H1 (cell line): ENCODE results near the gene TRIM65. TPM values are rescaled to one million over a fixed set of nuclear protein-coding genes. Genes with fewer than 3 reads are reported as not detected.

ENCODE experiments used
- BACH1 ChIP-seq: IDR thresholded peaks from 2 replicates; pipeline ENCODE4 v1.6.1; 2012; ENCODE audit warnings: low read length, improper control_type of control experiment
- CHD7 ChIP-seq: fragments of 300-600 bp; sonication (generic); IDR thresholded peaks from 2 replicates; pipeline ENCODE4 v1.7.1; 2012; ENCODE audit warnings: low read length, moderate library complexity, mild to moderate bottlenecking, inconsistent platforms; ENCODE audit not compliant: insufficient replicate concordance
- polyA plus RNA-seq, 7 experiments: library from polyadenylated mRNA; depleted of rRNA in 3 of 7; stranded (reverse) in 5 of 7; unstranded in 2 of 7; fragments of >200 nt in 5 of 7; fragments of 200-250 nt in 2 of 7; gene quantifications; 1 replicate in 5 of 7; 2 replicates in 1 of 7; 4 replicates in 1 of 7; pipeline versions ENCODE4 v1.2.1 to v1.2.3, GENCODE V29; 2011 to 2013; ENCODE audit warnings: missing spikeins in 2 of 7, mixed read lengths in 2 of 7
- total RNA-seq: library from RNA; stranded (reverse); fragmentation: NEBNext Ultra II Directional; extraction: Animal tissue kit (Norgen Biotek cat#: 25700); gene quantifications from 2 replicates; pipeline ENCODE4 v1.2.1, GENCODE V29; 2021
- TF ChIP-seq, protein P1 (sequence below), 3 experiments: IDR thresholded peaks; 1 replicate in 2 of 3; 2 replicates in 1 of 3; pipeline versions ENCODE4 v1.5.1 to v1.6.1; 2011; ENCODE audit warnings: low read length in 3 of 3, mild to moderate bottlenecking in 3 of 3, inconsistent platforms in 2 of 3, low read depth in 1 of 3, moderate library complexity in 1 of 3; ENCODE audit not compliant: insufficient read depth in 1 of 3; ENCODE audit errors: control extremely low read depth in 1 of 3

The TRIM65 gene
- total and polyA plus RNA-seq, 2 of the 8 experiments (the other 6 are each of a cell fraction or from before 2014, with no cell fraction given), result 21.2 to 48.6 TPM

GRCh38 chr17:75902406-75902805 is 5.7 kb upstream of the TRIM65 start (continued):
- TF ChIP-seq CHD7 (no peak), BACH1 (no peak)
- TF ChIP-seq, protein P1, sequence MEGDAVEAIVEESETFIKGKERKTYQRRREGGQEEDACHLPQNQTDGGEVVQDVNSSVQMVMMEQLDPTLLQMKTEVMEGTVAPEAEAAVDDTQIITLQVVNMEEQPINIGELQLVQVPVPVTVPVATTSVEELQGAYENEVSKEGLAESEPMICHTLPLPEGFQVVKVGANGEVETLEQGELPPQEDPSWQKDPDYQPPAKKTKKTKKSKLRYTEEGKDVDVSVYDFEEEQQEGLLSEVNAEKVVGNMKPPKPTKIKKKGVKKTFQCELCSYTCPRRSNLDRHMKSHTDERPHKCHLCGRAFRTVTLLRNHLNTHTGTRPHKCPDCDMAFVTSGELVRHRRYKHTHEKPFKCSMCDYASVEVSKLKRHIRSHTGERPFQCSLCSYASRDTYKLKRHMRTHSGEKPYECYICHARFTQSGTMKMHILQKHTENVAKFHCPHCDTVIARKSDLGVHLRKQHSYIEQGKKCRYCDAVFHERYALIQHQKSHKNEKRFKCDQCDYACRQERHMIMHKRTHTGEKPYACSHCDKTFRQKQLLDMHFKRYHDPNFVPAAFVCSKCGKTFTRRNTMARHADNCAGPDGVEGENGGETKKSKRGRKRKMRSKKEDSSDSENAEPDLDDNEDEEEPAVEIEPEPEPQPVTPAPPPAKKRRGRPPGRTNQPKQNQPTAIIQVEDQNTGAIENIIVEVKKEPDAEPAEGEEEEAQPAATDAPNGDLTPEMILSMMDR (IDR thresholded peaks at IDR 0.05; ENCODE audit: control extremely low read depth in 1 of 3, insufficient read depth in 1 of 3, low read depth in 1 of 3, low read length in 3 of 3), result no peak
